HG03520 (cell line): ENCODE results near the gene GMDS.
"Not testable (repeated sequence)": the region's sequence is repeated elsewhere in the genome, so short reads cannot be mapped to it uniquely, and the experiment has no call there.

Experiments used
- ATAC-seq: cut with Tn5 transposase; IDR thresholded peaks from one replicate; pipeline ENCODE4 v1.9.1; 2021; ENCODE audit warnings: mild to moderate bottlenecking, moderate library complexity; ENCODE audit not compliant: unreplicated experiment

Gene GMDS

DNA sequence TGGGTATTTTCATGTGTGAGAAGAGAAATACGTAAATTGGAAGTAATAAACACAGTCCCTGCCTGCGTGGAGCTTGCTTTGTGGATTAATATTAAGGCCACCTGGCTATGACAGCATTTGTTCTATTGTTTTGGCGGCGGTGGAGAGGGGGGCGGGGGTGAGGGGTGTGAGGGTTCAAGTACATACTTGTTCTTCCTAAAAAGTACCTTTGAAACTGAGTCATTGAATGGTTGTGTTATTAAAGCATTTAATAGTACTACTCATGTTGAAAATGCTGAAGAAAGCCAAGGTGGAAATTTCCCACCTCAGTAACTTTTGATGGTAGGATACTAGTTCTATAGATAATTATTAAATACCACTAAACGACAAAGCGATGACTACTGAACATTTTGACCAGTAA, 540.7 kb downstream of the GMDS start:
- no peak for ATAC-seq

DNA sequence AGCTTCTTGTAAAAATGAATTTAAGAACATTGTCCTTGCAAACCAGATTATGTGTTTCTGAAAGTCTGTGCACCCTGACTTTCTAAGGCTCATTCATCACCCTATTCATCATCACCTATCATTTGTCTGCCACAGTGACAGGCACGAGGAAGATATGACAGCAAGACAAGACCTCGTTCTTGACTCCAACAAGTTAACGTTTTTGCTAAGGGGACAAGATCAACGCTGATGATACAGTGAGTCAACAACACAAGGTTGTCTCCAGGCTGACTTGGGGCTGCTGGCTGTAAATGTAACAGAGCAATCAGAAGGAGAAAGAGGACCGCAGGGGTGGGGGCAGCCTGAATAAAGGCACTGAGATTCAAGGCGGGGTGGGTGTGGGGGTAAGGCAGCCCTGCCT, 541.5 kb downstream of the GMDS start:
- ATAC-seq: no peak

DNA sequence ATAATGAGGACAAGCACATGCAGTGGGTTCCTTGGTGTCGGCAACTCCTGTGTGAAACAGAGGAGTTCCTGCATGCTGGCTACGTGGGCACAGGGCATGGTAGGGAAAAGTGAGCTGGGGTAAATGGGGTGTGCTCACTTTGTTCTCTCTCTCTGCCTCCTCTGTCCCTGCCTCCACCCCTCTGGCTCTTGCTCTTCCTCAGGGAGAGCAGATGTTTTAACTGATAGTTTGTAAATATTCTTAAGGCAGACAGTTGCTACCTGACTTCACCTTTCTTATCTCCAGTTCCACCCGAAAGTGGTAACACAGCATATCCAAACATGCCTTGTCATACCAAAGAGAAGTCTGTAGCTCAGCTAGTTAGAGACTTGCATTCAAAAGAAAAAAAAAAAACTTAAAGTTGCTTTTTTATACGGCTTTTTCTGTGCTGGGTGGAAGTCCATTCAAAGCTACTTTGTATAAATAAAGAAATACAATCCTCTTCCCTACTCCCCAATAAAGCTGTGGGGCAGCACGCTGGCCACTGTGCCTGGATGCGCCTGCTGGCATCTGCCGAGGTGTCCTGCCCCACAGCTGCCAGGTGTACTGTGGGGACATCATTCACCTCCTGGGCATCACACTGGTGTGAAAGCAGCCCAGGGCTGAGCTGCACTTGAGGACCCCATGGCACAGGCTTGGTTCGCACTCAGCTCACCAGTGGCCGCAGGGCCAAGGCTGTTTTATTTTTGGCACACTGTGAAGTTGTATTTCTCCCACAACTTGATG, 542.1 kb downstream of the GMDS start:
- no peak for ATAC-seq

DNA sequence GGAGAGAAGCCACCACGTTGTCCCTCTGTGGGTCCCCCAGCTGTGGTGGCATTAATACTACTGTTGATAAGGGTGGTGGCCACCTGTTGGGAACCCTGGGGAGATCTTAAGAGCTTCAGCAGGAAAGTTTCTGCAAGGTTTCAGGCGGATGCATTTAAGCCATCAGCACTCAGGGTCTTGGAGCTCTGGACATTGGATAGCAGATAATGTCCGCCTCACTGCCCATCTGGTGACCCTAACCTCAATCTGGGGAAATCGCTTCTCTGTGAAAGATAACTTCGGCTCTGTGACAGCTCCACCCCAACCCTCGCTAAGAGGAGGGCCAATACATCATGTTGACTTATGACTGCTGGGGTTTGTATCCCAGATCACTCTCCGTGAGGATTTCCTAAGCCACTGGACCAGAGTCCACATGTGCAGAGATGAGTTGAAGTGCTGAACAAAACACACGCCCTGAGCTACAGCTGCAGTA, 542.8 kb downstream of the GMDS start:
- ATAC-seq: no peak

DNA sequence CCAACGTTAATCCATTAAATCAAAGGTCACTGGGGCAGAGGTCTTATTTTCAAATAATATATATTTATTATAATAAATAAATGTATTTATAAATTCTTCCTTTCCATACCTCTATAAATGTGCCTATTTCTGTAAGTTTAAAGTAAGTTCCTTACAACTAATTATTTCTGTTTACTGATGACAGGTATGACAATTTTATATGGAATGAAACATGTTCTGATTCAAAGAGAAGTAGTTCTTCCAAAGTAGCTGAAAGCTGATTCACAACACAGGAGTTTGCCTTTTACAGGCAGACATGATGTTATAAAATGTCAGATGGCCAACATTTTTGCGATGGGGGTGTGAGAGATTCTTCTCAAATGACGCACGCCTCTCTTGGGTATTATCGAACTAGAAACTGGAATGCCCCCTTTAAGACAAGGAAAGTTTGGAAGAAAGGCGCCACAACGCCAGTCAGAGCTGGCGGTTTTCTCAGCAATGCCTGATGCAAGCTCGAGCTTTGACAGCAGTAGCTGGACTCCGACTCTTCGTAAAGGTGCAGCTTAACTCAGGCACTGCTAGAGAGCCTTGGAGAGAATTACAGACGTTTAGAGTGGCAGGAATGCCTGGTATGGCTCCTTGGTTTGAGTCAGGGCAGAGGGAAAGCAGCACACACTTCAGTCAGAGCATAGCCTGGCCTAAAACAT, 543.6 kb downstream of the GMDS start:
- no peak for ATAC-seq

DNA sequence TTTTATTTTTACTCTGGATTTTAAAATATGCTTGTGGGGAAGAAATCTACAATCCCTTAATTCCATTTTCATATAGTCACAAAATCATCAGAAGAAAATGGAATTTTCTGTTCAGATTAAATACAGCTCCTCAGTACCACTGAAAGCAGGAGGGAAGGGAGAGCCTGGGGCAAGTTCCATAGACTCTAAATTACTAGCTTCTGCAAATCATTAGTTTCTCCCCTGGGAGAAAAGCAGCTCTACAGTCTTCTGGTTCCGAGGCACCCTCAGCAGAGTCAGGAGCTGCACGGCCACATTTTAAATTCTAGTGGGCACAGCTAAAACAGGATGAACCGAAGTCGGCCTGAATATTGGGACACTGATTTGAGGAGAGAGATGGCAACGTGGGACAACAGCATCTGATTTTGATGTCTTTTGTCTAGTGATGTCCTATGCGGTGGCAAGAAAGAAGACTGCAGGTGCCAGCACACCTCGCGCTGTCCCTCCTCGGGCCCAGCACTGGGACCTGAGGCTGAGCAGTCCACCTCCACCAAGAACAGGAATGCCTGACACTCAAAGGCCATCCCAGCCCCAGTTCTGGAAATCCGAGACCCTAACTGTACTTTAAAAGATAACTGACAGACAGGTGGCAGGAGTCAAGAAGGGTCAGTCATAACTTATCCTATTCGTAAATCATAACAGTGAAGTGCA, 545.0 kb downstream of the GMDS start:
- no peak for ATAC-seq

DNA sequence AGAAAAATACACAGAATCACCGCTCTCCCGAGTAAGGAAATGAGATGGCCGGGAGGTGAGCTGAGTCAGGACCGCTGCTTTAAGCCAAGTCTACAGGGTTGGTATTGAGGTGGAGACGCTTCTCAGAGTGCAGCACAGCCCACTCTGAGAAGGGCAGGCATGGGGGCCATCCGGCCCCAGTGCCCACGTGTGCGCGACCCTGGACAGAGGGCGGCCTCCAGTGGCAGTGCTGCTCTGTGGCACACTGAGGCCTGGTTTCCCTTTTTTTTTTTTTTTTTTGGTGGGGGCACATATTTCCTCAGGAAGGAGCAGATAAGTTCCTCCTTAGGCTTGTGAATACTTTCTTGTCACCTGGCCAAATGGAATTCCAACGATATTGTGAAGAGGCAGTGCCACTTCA, 546.9 kb downstream of the GMDS start:
- no peak for ATAC-seq

DNA sequence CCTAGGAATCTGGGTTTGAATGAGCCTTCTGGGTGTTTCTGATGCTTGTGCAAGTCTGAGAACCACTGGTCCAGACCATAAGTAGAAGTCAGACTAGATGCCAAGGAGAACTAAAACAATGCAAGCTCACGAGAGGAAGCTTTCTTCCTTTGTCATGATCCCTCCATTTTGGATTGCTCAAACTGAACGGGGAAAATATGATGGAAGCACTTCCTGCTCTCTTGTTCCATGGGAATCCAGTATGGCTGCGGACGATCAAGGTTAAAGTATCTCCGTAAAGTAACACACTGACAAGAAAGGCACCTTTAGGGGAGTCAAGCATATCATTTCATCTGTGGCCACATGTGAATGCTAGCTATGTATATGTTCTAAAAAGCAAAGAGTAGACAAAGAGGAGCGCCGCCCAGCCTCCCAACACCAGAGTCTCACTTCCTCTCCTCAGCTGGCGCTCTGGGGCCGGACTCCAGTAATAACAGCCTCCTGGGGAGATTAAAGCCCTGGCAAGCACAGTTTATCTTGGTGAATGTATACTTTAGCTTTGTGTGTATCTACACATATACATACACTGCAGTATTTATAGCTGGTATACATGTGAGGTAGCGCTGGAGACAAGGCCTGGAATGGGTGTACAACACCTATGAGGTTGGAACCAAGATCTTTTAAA, 547.6 kb downstream of the GMDS start:
- no peak for ATAC-seq

DNA sequence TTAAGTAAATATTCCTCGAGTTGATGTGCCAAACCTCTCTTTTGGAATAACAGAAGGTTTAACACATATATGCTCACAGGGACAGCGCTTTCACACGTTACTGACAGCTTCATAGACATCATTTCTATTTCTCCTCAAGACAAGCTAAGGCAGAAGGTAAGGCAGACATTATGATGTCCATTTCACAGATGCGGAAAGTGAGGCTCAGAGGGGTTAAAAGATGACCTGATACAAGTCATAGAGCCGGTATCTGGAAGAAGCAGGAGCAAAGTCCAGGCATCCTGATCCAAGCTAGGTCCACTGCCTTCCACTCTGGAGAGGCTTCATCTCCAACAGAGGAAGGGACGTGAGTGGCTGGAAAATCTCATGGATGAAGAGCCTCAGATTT, 548.9 kb downstream of the GMDS start:
- no peak for ATAC-seq

DNA sequence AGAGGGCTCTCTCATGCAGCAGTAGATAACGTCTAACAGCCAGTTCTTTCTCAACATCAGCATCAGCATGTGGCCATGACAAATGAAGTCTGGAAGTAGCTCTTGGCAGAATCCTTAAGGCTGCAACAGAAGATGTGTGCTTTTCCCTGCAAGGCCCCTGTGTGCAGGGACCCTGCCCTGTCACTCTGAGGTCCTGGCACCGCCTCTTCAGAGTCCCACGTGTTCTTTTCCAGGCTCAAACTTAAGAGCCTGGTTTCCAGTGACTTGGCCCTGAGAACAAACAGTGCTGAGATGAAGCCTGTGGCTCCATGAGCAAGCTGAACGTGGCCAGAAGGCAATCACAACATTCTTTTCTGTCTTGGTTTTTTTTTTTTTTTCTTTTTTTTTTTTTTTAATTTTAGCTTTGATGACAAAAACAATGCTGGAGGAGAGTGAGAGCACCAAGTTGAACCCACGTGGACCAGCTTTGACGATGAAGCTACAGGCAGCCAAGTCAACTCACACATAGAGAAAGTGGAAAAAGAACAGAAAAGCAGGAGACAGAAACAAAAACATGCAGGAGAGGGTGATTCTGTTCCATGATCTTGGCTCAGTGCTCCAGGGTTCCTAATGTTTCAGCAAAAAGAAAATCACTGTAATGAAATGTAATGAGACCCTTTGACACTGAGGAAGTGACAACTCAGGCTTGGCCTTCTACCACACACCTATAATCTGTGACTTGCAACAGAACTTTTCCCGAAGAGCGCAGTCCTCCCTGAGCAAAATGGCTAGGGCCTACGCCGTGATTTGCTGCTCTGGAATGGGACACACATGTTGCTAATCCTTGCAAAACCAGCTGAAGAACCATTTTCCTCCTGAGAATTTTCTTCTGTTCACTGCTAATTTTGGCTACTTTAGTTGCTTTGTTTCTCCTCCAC, 549.6 kb downstream of the GMDS start:
- no peak for ATAC-seq

DNA sequence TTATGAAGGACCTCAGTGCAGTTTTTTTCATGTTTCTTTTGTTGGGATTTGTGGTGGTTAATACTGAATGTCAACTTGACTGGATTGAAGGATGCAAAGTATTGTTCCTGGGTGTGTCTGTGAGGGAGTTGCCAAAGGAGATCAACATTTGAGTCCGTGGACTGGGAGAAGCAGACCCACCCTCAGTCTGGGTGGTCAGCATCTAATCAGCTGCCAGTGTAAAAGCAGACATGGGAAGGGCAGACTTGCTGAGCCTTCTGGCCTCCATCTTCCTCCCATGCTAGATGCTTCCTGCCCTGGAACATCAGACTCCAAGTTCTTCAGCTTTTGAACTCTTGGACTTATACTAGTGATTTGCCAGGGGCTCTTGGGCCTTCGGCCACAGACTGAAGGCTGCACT, 553.6 kb downstream of the GMDS start:
- not testable (repeated sequence) for ATAC-seq

DNA sequence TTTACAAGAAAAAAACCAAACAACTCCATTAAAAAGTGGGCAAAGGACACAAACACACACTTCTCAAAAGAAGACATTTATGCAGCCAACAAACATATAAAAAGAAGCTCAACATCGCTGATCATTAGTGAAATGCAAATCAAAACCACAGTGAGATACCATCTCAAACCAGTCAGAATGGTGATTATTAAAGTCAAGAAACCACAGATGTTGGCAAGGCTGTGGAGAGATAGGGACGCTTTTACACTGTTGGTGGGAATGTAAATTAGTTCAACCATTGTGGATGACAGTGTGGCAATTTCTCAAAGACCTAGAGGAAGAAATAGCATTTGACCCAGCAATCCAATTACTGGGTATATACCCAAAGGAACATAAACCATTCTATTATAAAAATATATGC, 554.7 kb downstream of the GMDS start:
- not testable (repeated sequence) for ATAC-seq

DNA sequence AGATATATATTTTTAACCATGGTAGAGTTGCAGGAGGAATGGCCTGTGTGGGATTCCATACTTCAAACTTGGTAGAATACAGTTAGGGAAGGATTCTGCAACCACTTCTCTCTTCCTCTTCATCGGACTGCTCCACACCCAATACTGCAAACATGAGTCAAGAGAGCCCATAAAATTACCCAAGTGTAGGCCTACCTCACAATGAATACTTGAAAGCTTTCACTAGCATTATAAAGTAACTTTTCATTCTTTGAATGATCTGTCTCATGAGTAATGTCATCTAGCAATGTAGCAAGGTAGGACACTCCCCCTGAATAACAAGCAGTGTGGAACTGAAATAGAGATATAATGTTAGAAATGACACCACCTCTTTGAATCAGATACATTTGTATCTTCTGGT, 556.3 kb downstream of the GMDS start:
- ATAC-seq: no peak

DNA sequence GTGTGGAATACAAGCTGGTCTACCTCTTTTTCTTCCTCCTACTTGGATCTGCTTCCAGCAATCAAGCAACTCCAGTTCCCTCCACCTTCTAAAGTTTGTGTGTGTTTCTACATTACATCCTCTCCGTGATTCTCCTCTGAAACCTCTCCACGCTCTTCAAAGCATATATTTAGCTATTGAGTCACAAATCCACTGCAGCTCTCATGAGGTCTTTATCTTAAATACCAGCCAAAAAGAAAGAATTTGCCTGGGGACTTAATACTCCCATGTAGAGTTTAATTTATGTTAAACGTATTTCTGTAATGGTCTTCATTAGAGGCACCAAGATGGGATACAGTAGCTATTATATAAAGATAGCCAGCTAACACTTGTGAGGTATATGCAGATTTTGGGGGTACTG, 557.0 kb downstream of the GMDS start:
- ATAC-seq: no peak

DNA sequence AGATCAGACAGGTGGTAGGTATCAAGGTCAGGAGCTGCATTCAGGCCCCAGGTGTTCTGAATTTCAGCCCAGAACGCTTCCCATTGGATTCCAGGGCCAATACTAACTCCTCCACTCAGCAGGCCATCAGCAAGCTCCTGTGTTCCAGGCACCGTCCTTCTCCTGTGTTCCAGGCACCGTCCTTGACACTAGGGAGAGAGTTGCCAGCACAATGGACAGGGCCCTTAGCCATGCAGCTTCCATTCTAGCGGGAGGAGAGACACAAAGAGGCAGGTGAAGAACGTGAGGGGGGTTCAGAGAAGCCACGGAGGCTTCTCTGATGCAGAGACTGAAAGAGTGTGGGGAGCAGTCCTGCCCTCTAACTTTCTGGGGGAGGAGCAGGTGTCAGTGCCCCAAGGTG, 558.0 kb downstream of the GMDS start:
- no peak for ATAC-seq

DNA sequence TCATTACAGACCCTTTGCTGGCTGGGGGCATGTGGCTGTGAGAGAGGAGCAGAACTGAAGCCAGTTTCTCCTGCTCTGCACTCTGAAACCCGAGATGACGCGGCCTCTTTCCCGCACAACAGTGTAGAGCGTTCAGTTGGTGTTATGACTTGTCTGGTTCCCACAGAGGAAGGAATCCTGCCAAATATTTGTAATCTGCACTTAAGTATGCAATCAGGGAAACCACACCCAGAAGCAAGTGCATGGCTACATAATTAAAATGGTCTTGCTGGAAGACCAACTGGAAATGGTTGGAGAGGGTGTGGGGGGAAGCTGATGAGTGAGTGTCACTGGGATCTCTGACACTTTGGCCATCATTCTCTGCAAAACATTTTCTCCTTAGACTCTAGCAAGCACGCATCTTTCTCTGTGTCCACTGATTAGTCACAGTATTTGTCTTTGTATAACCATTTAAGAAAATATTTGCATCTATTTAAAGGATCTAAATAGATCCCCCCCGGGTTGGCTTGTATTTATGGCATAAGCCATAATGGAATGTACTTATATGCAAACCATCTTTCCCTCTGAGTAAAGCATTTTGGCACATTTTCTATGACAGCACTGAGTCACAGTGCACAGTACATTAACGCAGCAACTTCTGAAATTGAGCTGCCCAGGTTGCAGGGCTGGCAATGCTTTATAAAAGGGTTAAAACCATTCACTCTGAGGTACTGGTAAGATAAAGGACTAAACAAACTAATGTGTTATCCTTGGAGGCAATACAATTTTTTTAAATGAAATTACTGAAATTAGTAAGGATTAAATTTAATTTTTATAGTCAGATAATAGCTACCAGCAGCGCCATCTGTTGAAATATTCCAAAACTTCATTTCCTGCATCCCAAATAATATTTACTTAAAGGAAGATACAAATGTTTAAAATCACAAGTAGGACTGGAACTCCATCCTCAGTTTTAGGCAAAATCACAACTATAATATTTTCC, 559.0 kb downstream of the GMDS start:
- no peak for ATAC-seq

DNA sequence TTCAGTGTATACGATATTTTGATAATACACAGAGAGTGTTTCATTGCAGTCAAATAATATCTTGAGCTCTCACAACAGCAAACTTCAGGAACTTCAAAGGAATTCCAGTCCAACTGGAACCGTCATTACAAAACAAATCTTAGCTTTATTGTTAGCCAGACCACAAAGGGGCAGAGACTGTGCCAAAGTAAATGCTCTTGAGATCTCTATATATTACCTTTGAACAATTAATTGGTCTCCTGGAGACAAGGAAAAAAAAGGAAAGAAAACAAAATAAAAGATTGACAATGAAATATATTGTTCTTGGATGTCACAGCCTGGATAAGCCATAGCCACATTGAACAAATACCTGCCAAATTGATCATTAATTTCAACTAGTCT, 565.7 kb downstream of the GMDS start:
- ATAC-seq: no peak

DNA sequence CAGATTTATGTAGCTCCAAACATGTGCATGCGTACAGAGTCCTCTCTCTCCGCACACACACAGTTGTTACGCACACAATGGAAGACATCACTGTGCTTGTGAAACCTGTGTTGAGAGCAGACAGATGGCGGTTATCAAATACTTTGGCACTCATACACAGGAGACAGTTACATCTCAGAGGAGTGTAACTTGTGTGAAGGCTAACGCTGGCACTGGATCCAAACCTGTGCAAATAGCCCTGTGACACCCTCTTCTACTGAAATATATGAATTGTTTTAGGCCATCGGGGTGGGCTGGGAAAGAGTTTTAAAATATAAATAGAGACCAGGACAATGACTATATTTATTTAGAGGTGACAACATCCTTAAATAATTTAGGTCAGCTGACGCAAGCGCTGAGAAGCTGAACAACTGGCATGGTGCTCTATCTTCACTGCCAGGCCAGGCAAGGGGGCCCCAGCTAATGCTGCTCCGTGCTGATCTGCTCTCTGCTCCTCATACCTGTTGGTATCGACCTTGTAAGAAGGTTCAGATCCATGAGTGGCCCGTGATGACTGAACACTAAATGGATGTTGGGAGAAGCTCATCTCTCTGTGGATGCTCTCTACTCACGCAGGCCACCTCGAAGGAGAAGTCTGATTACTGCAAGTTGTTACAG, 566.2 kb downstream of the GMDS start:
- no peak for ATAC-seq

DNA sequence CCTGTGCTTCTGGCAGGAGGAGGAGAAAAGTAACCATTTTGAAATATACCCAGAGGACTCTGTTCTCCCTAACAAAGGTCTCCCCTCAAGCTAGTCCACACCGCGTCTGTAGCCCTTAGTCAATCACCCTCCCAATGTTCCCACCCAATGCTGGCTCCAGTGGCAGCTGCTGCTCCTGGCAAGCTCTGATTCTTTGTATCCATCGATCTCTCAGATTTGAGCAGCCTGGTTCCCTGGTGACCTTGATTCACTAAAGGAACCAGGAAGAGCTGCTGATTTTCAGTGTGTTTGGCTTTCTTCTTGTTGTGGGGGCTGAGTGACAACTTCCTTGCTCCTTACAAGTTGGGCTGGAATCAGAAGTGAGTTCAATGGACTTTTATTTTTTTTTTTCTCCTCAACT, 567.2 kb downstream of the GMDS start:
- ATAC-seq: no peak
